ENCODE measurements around the gene ARFGAP3. TPM values are rescaled to one million over a fixed set of nuclear protein-coding genes. Genes with fewer than 3 reads are reported as not detected.
"Not testable (repeated sequence)": the region's sequence is repeated elsewhere in the genome, so short reads cannot be mapped to it uniquely, and the experiment has no call there.

ARFGAP3 gene
- total and polyA plus RNA-seq, 7 donors = 23.4 to 45.3 (median 35.7) TPM

DNA sequence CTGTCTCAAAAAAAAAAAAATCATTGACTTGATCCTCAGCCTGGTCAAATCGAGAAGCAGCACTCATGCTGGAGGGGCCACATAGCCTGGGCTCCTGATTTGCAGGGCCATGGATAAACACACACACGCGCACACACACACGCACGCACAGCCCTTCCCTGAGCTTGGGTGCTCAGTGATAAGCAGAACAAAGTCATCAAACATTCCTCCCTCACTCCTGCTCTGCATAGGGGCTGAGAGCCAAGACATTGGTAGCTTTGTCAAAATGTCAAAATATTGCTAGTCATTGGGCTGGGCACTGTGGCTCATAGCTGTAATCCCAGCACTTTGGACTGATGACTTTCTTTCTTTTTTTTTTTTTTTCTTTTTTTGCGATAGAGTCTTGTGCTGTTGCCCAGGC, 102.4 kb downstream of the ARFGAP3 start:
- intact Hi-C loops (cut with DNase I) = no loop called here
- peak overlapping the region in 1 of 4 donors; percentile 32 for H3K27ac ChIP-seq

GRCh38 chr22:42752912-42753311, 104.2 kb downstream of the ARFGAP3 start:
- 81 to 82% methylated on average over 7 of the region's 7 CpGs for WGBS, 2 donors
- H3K27ac ChIP-seq = peak overlapping the region; percentile 29 to 74 (median 42)
- intact Hi-C loops (cut with DNase I) = no loop called here

More for the DNA sequence above, 102.4 kb downstream of the ARFGAP3 start:
- Histone ChIP-seq H3K27me3 (no peaks in the 10 kb centered on the region), H3K36me3 (no peaks in the 10 kb centered on the region), H3K4me3 (no peak overlapping the region), H3K9me3 (no peaks in the 10 kb centered on the region), H3K4me1 (no peaks in the 10 kb centered on the region)
- no peak for DNase-seq
- 31 to 77% methylated on average over 6 of the region's 6 CpGs for WGBS, 2 donors
- TF ChIP-seq EP300 (IDR thresholded peaks at IDR 0.05) = no peak
- TF ChIP-seq POLR2AphosphoS5 (IDR thresholded peaks at IDR 0.05) = no peak
- TF ChIP-seq CTCF (IDR thresholded peaks at IDR 0.05) = no peak
- TF ChIP-seq POLR2A (IDR thresholded peaks at IDR 0.05) = no peak

GRCh38 chr22:42752230-42752746, 104.8 kb downstream of the ARFGAP3 start:
- TF ChIP-seq CTCF (IDR thresholded peaks at IDR 0.05) = no peak
- TF ChIP-seq POLR2AphosphoS5 (IDR thresholded peaks at IDR 0.05) = no peak
- no peak for TF ChIP-seq POLR2A (IDR thresholded peaks at IDR 0.05)
- no peak for TF ChIP-seq EP300 (IDR thresholded peaks at IDR 0.05)

More at GRCh38 chr22:42752912-42753311, 104.2 kb downstream of the ARFGAP3 start:
- H3K27me3 ChIP-seq = no peaks in the 10 kb centered on the region
- no peak for TF ChIP-seq POLR2A (IDR thresholded peaks at IDR 0.05)
- DNase-seq = no peak
- H3K9me3 ChIP-seq = no peaks in the 10 kb centered on the region
- no peak overlapping the region for H3K4me3 ChIP-seq
- no peaks in the 10 kb centered on the region for H3K36me3 ChIP-seq
- H3K4me1 ChIP-seq = no peaks in the 10 kb centered on the region

DNA sequence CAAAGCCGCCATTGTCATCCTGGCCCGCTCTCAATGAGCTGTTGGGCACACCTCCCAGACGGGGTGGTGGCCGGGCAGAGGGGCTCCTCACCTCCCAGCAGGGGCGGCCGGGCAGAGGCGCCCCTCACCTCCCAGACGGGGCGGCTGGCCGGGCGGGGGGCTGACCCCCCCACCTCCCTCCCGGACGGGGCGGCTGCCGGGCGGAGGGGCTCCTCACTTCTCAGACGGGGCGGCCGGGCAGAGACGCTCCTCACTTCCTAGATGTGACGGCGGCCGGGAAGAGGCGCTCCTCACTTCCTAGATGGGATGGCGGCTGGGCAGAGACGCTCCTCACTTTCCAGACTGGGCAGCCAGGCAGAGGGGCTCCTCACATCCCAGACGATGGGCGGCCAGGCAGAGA, 106.7 kb downstream of the ARFGAP3 start:
- H3K27me3 ChIP-seq; H3K9me3 ChIP-seq; intact Hi-C loops (cut with DNase I); H3K27ac ChIP-seq; DNase-seq; H3K36me3 ChIP-seq; H3K4me1 ChIP-seq; H3K4me3 ChIP-seq: not testable (repeated sequence)
- WGBS, 2 donors = 88 to 93% methylated on average over 26 of the region's 28 CpGs

More at GRCh38 chr22:42752230-42752746, 104.8 kb downstream of the ARFGAP3 start:
- intact Hi-C loops (cut with DNase I) = no loop called here
- H3K27ac ChIP-seq = peak overlapping the region; percentile 29 to 74 (median 42)
- no peaks in the 10 kb centered on the region for H3K4me1 ChIP-seq
- H3K36me3 ChIP-seq = no peaks in the 10 kb centered on the region
- WGBS, 2 donors = 60 to 64% methylated on average over 12 of the region's 12 CpGs
- H3K27me3 ChIP-seq = no peaks in the 10 kb centered on the region
- no peaks in the 10 kb centered on the region for H3K9me3 ChIP-seq
- DNase-seq = no peak
- no peak overlapping the region for H3K4me3 ChIP-seq

GRCh38 chr22:42747701-42748513, 109.2 kb downstream of the ARFGAP3 start:
- intact Hi-C loops (cut with DNase I) = no loop called here
- Histone ChIP-seq H3K4me3 (no peak overlapping the region), H3K4me1 (peaks cover 0 to 14% (median 13%) of the 10 kb centered on the region in 4 donors), H3K27me3 (no peaks in the 10 kb centered on the region), H3K9me3 (no peaks in the 10 kb centered on the region), H3K27ac (peak overlapping the region; percentile 43 to 65 (median 58)), H3K36me3 (no peaks in the 10 kb centered on the region)
- TF ChIP-seq CTCF (IDR thresholded peaks at IDR 0.05) (no peak), EP300 (IDR thresholded peaks at IDR 0.05) (no peak), POLR2AphosphoS5 (IDR thresholded peaks at IDR 0.05) (no peak), POLR2A (IDR thresholded peaks at IDR 0.05) (no peak)
- WGBS, 2 donors = 71% methylated on average over 14 of the region's 14 CpGs
- DNase-seq = no peak

Small RNA genes within 50 kb of the gene (small RNA-seq; reads per million reads assigned to genes)
- 0 reads per million in 3 donors for gene RF00019

Other genes with a start within 250 kb of the ARFGAP3 start
- 10 to 100 TPM; 30.2 to 41.4 (median 34.5) TPM for gene POLDIP3, start 242.4 kb downstream of the ARFGAP3 start, total RNA-seq
- gene POLDIP3, start 242.4 kb downstream of the ARFGAP3 start, polyA plus RNA-seq = 10 to 100 TPM; 25.8 to 45.9 (median 29.6) TPM
- under 1 TPM in 1 of 4 donors, not detected in 3; 0.66 TPM for gene ATP5MGL, start 216.7 kb downstream of the ARFGAP3 start, total RNA-seq
- gene ATP5MGL, start 216.7 kb downstream of the ARFGAP3 start, polyA plus RNA-seq = under 1 TPM in 1 of 3 donors, not detected in 2; 0.25 TPM
- gene CYB5R3, start 207.9 kb downstream of the ARFGAP3 start, total RNA-seq = 100 to 1,000 TPM in 2 of 4 donors, 10 to 100 TPM in 2; 71.5 to 156 (median 88.6) TPM
- 100 to 1,000 TPM in 1 of 3 donors, 10 to 100 TPM in 2; 44.9 to 158 (median 78.7) TPM for gene CYB5R3, start 207.9 kb downstream of the ARFGAP3 start, polyA plus RNA-seq
- 10 to 100 TPM; 23.5 to 51.0 (median 27.7) TPM for gene A4GALT, start 136.4 kb downstream of the ARFGAP3 start, total RNA-seq
- 10 to 100 TPM in 2 of 3 donors, 1 to 10 TPM in 1; 1.6 to 17.3 (median 12.6) TPM for gene A4GALT, start 136.4 kb downstream of the ARFGAP3 start, polyA plus RNA-seq
- 10 to 100 TPM; 44.2 to 52.3 (median 48.3) TPM for gene PACSIN2, start 157.9 kb upstream of the ARFGAP3 start, total RNA-seq
- 100 to 1,000 TPM in 1 of 3 donors, 10 to 100 TPM in 2; 75.1 to 126 (median 91.4) TPM for gene PACSIN2, start 157.9 kb upstream of the ARFGAP3 start, polyA plus RNA-seq
- gene TTLL1, start 232.1 kb upstream of the ARFGAP3 start, total RNA-seq = 1 to 10 TPM; 4.3 to 6.4 (median 5.5) TPM
- gene TTLL1, start 232.1 kb upstream of the ARFGAP3 start, polyA plus RNA-seq = 1 to 10 TPM; 2.4 to 3.7 (median 3.0) TPM

All from sigmoid colon (tissue), 7 donors.